Right lobe of liver (tissue), 6 donors: ENCODE measurements around the gene STK40. TPM values are rescaled to one million over a fixed set of nuclear protein-coding genes. Genes with fewer than 3 reads are reported as not detected.

Experiments used
- ATAC-seq, 4 donors: fragments of 200-7000 bp; cut with Tn5 transposase; one replicate each; pipeline ENCODE4 v1.9.1; 2020; ENCODE audit warnings: mild to moderate bottlenecking in 4 of 4, moderate library complexity in 4 of 4
- DNase-seq, 3 donors: peaks; one replicate each; pipeline ENCODE4 v3.0.0-alpha.2; 2020
- H3K27ac ChIP-seq, 3 donors: fragments of 200-600 bp; one replicate each; pipeline ENCODE4 v1.8.0; 2022
- H3K27me3 ChIP-seq, 2 donors: fragments of 200-600 bp; one replicate each; pipeline ENCODE4 v1.8.0; 2022
- H3K36me3 ChIP-seq, 4 donors: fragments of 200-600 bp; sonication (generic) in 1 of 4; one replicate each; pipeline versions ENCODE4 v1.5.1 to v1.8.0; 2017 to 2022; ENCODE audit warnings: control low read depth in 1 of 4
- H3K4me1 ChIP-seq, 4 donors: fragments of 200-600 bp; sonication (generic) in 1 of 4; one replicate each; pipeline versions ENCODE4 v1.5.1 to v1.8.0; 2017 to 2022; ENCODE audit warnings: control low read depth in 1 of 4
- H3K4me3 ChIP-seq, 3 donors: fragments of 200-600 bp; one replicate each; pipeline ENCODE4 v1.8.0; 2022
- H3K9me3 ChIP-seq, 4 donors: fragments of 200-600 bp; sonication (generic) in 1 of 4; one replicate each; pipeline versions ENCODE4 v1.5.1 to v1.8.0; 2017 to 2022; ENCODE audit warnings: control low read depth in 1 of 4
- CTCF ChIP-seq, 4 donors: fragments of 200-600 bp in 3 of 4; fragments of 450-650 bp in 1 of 4; IDR thresholded peaks; one replicate each; pipeline versions ENCODE4 v1.5.1 to v1.8.0; 2016 to 2022; ENCODE audit warnings: antibody characterized with exemption in 4 of 4, mild to moderate bottlenecking in 2 of 4
- POLR2A ChIP-seq: fragments of 450-650 bp; IDR thresholded peaks from one replicate; pipeline ENCODE4 v1.6.1; 2017; ENCODE audit warnings: antibody characterized with exemption, mild to moderate bottlenecking
- WGBS: methylation state at CpG from one replicate; pipeline ENCODE4 v1.1.6; 2018; ENCODE audit warnings: low coverage, low lambda C conversion rate; ENCODE audit not compliant: insufficient coverage; ENCODE audit errors: missing lambda C conversion rate; 5-methylcytosine and 5-hydroxymethylcytosine counted together
- intact Hi-C, 2 donors: fragments of 100-400 bp; cut with DNase I; formaldehyde crosslinking; loops; one replicate each; pipeline versions ENCODE4 v1.11.2 to v1.14.1; 2022
- total RNA-seq, 6 experiments: library from RNA; depleted of rRNA in 2 of 6; stranded (reverse); fragments of >200 nt in 2 of 6; fragmentation: NEBNext Ultra II Directional in 3 of 6; extraction: Animal tissue kit (Norgen Biotek cat#: 25700) in 3 of 6; gene quantifications; one replicate each; pipeline versions ENCODE4 v1.1.0 to v1.2.4, GENCODE V29; 2016 to 2023
- donor health status: DM: no; HTN: yes; CAD: no.
- donor health status: DM: no; HTN: no; CAD: no.
- donor health status: DM: no; HTN: no; CAD: no.
- donor health status: DM: no; HTN: yes; CAD: no.
- donor health status: DM: no; HTN: yes; CAD: no.

Gene STK40
- total RNA-seq, 6 experiments from 2014 or later = 22.7 to 45.5 (median 29.0) TPM

- intact Hi-C loops = no loop called here
- WGBS = 97% methylated on average over 6 of the region's 11 CpGs
- DNase-seq (no peak), ATAC-seq (no peak)
- Histone ChIP-seq H3K4me3 (no peak overlapping the region), H3K27ac (no peak overlapping the region), H3K27me3 (no peaks in the 10 kb centered on the region), H3K4me1 (no peaks in the 10 kb centered on the region), H3K36me3 (peaks cover 0 to 71% (median 27%) of the 10 kb centered on the region in 4 donors), H3K9me3 (no peaks in the 10 kb centered on the region)
- TF ChIP-seq CTCF (IDR thresholded peaks at IDR 0.05) (no peak), POLR2A (no peak)
These were observed 31.2 kb downstream of the STK40 start for GRCh38 chr1:36354486-36354885.

- intact Hi-C loops = no loop called here
- 74% methylated on average over 8 of the region's 15 CpGs for WGBS
- Histone ChIP-seq H3K27me3 (no peaks in the 10 kb centered on the region), H3K36me3 (peaks cover 0 to 71% (median 28%) of the 10 kb centered on the region in 4 donors), H3K9me3 (no peaks in the 10 kb centered on the region), H3K4me3 (no peak overlapping the region), H3K4me1 (no peaks in the 10 kb centered on the region), H3K27ac (no peak overlapping the region)
- TF ChIP-seq POLR2A = no peak
- no peak for ATAC-seq
- no peak for DNase-seq
These were observed 32.5 kb downstream of the STK40 start for GRCh38 chr1:36352910-36353878.

DNA sequence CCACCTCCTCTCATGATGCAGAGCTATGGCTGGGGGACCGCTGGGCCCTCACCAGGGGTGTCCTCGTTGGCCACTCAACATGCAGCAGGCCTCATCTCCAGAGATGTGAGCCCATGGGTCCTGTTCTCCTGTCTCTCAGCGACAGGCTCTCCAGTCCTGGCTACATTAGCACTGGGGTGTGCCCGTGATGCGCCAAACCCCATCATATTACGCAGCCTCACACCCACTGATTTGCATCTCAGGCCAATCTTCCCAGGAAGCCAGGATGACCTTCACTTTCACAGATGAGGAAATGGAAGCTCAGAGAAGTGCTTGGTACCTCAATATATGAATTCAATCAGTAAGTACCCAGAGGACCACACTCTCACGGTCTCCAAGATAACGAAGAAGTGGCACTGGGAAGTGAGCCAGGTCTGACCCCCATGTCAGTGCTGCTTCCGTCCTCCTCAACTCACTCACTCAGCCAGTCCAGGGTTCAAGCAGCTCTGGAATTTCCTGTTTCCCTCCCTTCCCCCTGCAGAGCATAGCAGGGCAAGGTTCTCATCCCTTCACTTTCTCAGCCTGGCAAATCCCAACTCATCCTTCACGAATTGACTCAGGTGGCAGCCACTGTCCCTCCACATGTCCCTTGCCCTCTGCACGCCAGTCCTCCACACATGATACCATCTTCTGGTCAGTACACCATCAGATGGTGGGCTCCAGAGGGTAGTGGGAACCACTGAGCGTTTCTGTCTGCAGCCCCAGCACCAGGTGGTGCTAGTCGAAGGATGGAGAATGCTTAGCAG is 33.4 kb downstream of the STK40 start:
- TF ChIP-seq CTCF (IDR thresholded peaks at IDR 0.05) (no peak), POLR2A (no peak)
- intact Hi-C loops = no loop called here
- WGBS = 52% methylated on average over 4 of the region's 13 CpGs
- DNase-seq (no peak), ATAC-seq (no peak)
- Histone ChIP-seq H3K36me3 (peaks cover 0 to 71% (median 24%) of the 10 kb centered on the region in 4 donors), H3K4me3 (no peak overlapping the region), H3K27ac (no peak overlapping the region), H3K27me3 (no peaks in the 10 kb centered on the region), H3K4me1 (no peaks in the 10 kb centered on the region), H3K9me3 (no peaks in the 10 kb centered on the region)

DNA sequence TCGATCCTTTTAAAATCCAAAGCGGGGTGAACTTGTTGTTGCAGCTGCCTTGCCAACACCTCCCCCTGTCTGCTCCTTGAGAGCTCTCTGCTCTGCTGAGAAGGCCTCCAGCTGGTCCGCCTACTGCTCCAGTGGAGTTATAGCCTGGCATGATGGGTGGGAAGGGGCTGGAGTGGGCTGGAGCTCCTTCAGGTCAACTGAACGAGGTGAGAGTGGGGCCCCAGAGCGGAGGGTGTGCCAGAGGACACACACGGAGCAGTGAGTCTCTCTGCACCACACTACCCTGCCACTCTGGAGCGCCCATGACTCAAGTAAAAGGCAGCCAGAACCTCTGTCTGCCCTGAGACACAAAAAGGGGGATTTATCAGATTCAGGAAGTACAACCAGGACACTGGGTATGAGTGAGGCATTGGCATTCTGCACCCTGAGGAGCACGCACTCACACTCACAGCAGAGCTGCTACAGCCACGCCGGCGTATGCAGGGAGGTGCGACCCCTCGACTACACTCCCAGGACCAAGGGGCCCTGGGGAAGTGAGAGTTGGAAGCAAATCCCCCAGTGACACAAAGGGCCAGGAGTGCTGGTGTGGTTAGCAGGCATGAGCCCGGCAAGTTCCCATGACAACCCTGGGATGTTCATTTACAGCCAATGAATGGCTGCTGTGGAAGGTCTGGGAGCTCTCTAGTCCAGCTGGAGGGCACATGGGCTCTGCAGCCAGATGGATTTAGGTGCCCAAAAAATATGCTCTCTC is 34.3 kb downstream of the STK40 start:
- DNase-seq (no peak), ATAC-seq (peak in 2 of 4 donors; percentile 10 to 12)
- peaks cover 0 to 72% (median 25%) of the 10 kb centered on the region in 4 donors for H3K36me3 ChIP-seq
- TF ChIP-seq CTCF (IDR thresholded peaks at IDR 0.05) = no peak
- TF ChIP-seq POLR2A = no peak
- WGBS = 79% methylated on average over 6 of the region's 14 CpGs
- no peaks in the 10 kb centered on the region for H3K27me3 ChIP-seq
- no peak overlapping the region for H3K4me3 ChIP-seq
- no peaks in the 10 kb centered on the region for H3K4me1 ChIP-seq
- peak overlapping the region in 1 of 3 donors; percentile 29 for H3K27ac ChIP-seq
- intact Hi-C loops = no loop called here
- H3K9me3 ChIP-seq = no peaks in the 10 kb centered on the region
